SK-N-SH (cell line): ENCODE measurements around the gene ZC3H12C. TPM values are rescaled to one million over a fixed set of nuclear protein-coding genes. Genes with fewer than 3 reads are reported as not detected.

ENCODE experiments used
- CTCF ChIA-PET: fragments of 300-600, 350-600 bp; formaldehyde crosslinking; extraction: SDS; loops from one replicate; lab custom pipeline; 2021; lab: Yijun Ruan, JAX
- POLR2A ChIA-PET: fragments of 350-600 bp; sonication (Branson Sonifier 250); formaldehyde crosslinking; extraction: SDS; loops from one replicate; lab custom pipeline; 2020; ENCODE audit warnings: antibody characterized with exemption, inconsistent platforms; lab: Yijun Ruan, JAX
- DNase-seq: peaks from one replicate; pipeline ENCODE4 v3.0.0; 2012
- H2AFZ ChIP-seq: fragments of 200-600 bp; sonication (generic); 2 replicates; pipeline ENCODE4 v1.8.1; 2016; ENCODE audit warnings: antibody characterized with exemption, mild to moderate bottlenecking, low read depth
- H3F3A ChIP-seq: fragments of 200-600 bp; sonication (generic); replicated peaks from 2 replicates; pipeline ENCODE3; 2016; ENCODE audit warnings: antibody characterized with exemption, mild to moderate bottlenecking; ENCODE audit not compliant: insufficient read depth
- H3K27ac ChIP-seq, 2 experiments: fragments of 200-500 bp in 1 of 2; fragments of 200-600 bp in 1 of 2; sonication (Bioruptor generic) in 1 of 2; sonication (generic), shearing (Covaris generic) in 1 of 2; 2 replicates each; pipeline versions ENCODE4 v1.5.1 to v1.6.1; 2014 to 2016; ENCODE audit warnings: low read depth in 2 of 2, inconsistent platforms in 1 of 2, low read length in 1 of 2, mild to moderate bottlenecking in 1 of 2, mixed read lengths in 1 of 2
- H3K27me3 ChIP-seq: fragments of 200-600 bp; sonication (generic), shearing (Covaris generic); 2 replicates; pipeline ENCODE4 v1.6.1; 2016; ENCODE audit warnings: mixed run types; ENCODE audit not compliant: insufficient read depth
- H3K36me3 ChIP-seq, 2 experiments: fragments of 200-500 bp in 1 of 2; fragments of 200-600 bp in 1 of 2; sonication (Bioruptor generic) in 1 of 2; sonication (generic) in 1 of 2; replicated peaks in 1 of 2; 2 replicates each; pipeline versions ENCODE3 to v1.5.1; 2014 to 2016; ENCODE audit warnings: low read length in 1 of 2, mild to moderate bottlenecking in 1 of 2; ENCODE audit not compliant: insufficient read depth in 2 of 2, control insufficient read depth in 1 of 2
- H3K4me1 ChIP-seq, 2 experiments: fragments of 200-500 bp in 1 of 2; fragments of 200-600 bp in 1 of 2; sonication (Bioruptor generic) in 1 of 2; sonication (generic), shearing (Covaris generic) in 1 of 2; 2 replicates each; pipeline versions ENCODE4 v1.5.1 to v1.6.1; 2014 to 2016; ENCODE audit warnings: low read depth in 1 of 2, low read length in 1 of 2, mixed run types in 1 of 2; ENCODE audit not compliant: insufficient read depth in 2 of 2, control insufficient read depth in 1 of 2
- H3K4me2 ChIP-seq: fragments of 200-600 bp; sonication (generic), shearing (Covaris generic); 2 replicates; pipeline ENCODE4 v1.6.1; 2017; ENCODE audit warnings: mixed run types
- H3K4me3 ChIP-seq, 2 experiments: fragments of 200-500 bp in 1 of 2; fragments of 200-600 bp in 1 of 2; sonication (Bioruptor generic) in 1 of 2; sonication (generic), shearing (Covaris generic) in 1 of 2; 2 replicates each; pipeline versions ENCODE4 v1.5.1 to v1.8.1; 2014 to 2016; ENCODE audit warnings: low read depth in 2 of 2, inconsistent platforms in 1 of 2, low read length in 1 of 2, mild to moderate bottlenecking in 1 of 2, mixed read lengths in 1 of 2, moderate library complexity in 1 of 2
- H3K79me2 ChIP-seq: fragments of 200-600 bp; sonication (generic); 2 replicates; pipeline ENCODE4 v1.8.1; 2017; ENCODE audit warnings: mild to moderate bottlenecking; ENCODE audit not compliant: insufficient read depth
- H3K9ac ChIP-seq: fragments of 200-600 bp; sonication (generic); 2 replicates; pipeline ENCODE4 v1.6.1; 2017; ENCODE audit warnings: mixed run types
- H3K9me2 ChIP-seq: fragments of 200-600 bp; sonication (generic); 2 replicates; pipeline ENCODE4 v1.6.1; 2017; ENCODE audit warnings: mixed run types
- H3K9me3 ChIP-seq: fragments of 200-600 bp; sonication (generic); 2 replicates; pipeline ENCODE4 v1.6.1; 2017; ENCODE audit warnings: mixed run types, mild to moderate bottlenecking, moderate library complexity
- H4K20me1 ChIP-seq: fragments of 200-600 bp; sonication (generic); 2 replicates; pipeline ENCODE4 v1.6.1; 2017; ENCODE audit warnings: mild to moderate bottlenecking, mixed run types; ENCODE audit not compliant: insufficient read depth
- FOXJ3 ChIP-seq: sonication (generic); formaldehyde crosslinking; IDR thresholded peaks from 2 replicates; pipeline ENCODE4 v1.5.1; 2020; ENCODE audit warnings: mild to moderate bottlenecking, missing genetic modification reagents
- FOXM1 ChIP-seq: IDR thresholded peaks from 2 replicates; pipeline ENCODE4 v1.4.0; 2012; ENCODE audit warnings: low read depth, mild to moderate bottlenecking
- GATA2 ChIP-seq: sonication (generic); formaldehyde crosslinking; IDR thresholded peaks from 2 replicates; pipeline ENCODE4 v1.5.0; 2020; ENCODE audit warnings: mild to moderate bottlenecking, missing genetic modification reagents
- MAX ChIP-seq: IDR thresholded peaks from 2 replicates; pipeline ENCODE4 v1.4.0; 2012; ENCODE audit warnings: low read depth
- MXI1 ChIP-seq: IDR thresholded peaks from 2 replicates; pipeline ENCODE4 v1.6.1; 2012; ENCODE audit warnings: mild to moderate bottlenecking, low read depth, low read length, improper control_type of control experiment
- NFIC ChIP-seq: IDR thresholded peaks from 2 replicates; pipeline ENCODE4 v1.4.0; 2012; ENCODE audit warnings: borderline replicate concordance
- POLR2AphosphoS5 ChIP-seq: IDR thresholded peaks from 2 replicates; pipeline ENCODE4 v1.6.1; 2012; ENCODE audit warnings: low read depth, low read length
- RCOR1 ChIP-seq: fragments of 150-350 bp; IDR thresholded peaks from 2 replicates; pipeline ENCODE4 v1.6.1; 2017; ENCODE audit warnings: antibody characterized with exemption, low read length
- SIN3A ChIP-seq: IDR thresholded peaks from 2 replicates; pipeline ENCODE4 v1.6.1; 2012; ENCODE audit warnings: low read depth, mild to moderate bottlenecking, low read length, moderate library complexity, borderline replicate concordance
- TAF1 ChIP-seq: IDR thresholded peaks from 2 replicates; pipeline ENCODE4 v1.6.1; 2012; ENCODE audit warnings: low read depth, mild to moderate bottlenecking, low read length, moderate library complexity, borderline replicate concordance
- TCF12 ChIP-seq: IDR thresholded peaks from 2 replicates; pipeline ENCODE4 v1.4.0; 2012
- TEAD4 ChIP-seq: IDR thresholded peaks from 2 replicates; pipeline ENCODE4 v1.4.0; 2012; ENCODE audit warnings: mild to moderate bottlenecking, borderline replicate concordance; ENCODE audit not compliant: insufficient read depth
- WGBS: methylation state at CpG from one replicate; pipeline ENCODE4 v1.1.6; 2017; ENCODE audit warnings: low lambda C conversion rate; 5-methylcytosine and 5-hydroxymethylcytosine counted together
- polyA plus RNA-seq, 3 experiments: library from polyadenylated mRNA; depleted of rRNA; stranded (reverse); fragments of >200 nt; gene quantifications; 2 replicates each; pipeline ENCODE4 v1.2.3, GENCODE V29; 2012
- TF ChIP-seq, protein P1 (sequence below): fragments of 200-600 bp; sonication (generic); IDR thresholded peaks from 2 replicates; pipeline ENCODE4 v1.6.1; 2017; ENCODE audit warnings: antibody characterized with exemption, mild to moderate bottlenecking, moderate library complexity
- TF ChIP-seq, protein P2 (sequence below): IDR thresholded peaks from 2 replicates; pipeline ENCODE4; 2012

The ZC3H12C gene
- polyA plus RNA-seq, 1 of the 3 experiments (the other 2 are of a cell fraction): 2.8 TPM

DNA sequence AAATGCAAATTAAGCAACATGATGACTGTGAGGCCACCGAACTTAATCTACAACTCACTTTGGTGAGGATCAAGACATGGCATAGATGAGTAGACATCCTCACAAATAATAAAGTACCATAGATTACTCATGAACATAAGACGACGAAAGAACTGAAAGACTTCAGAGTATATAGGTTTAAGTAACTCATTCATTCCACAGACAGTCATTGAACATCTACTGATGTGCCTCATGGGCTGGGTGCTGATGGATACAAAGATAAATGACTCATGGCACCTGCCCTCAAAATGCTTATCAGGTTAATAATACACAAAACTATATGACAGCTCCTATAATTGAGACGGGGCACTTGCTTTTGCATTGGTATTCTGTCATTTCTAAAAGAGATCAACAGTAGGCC, 63.3 kb downstream of the ZC3H12C start:
- Histone ChIP-seq H3K79me2 (peaks cover 5% of the 10 kb centered on the region; the same call in 1 of the 2 replicates), H3K4me3 (no peak overlapping the region)
- TF ChIP-seq, protein P1, sequence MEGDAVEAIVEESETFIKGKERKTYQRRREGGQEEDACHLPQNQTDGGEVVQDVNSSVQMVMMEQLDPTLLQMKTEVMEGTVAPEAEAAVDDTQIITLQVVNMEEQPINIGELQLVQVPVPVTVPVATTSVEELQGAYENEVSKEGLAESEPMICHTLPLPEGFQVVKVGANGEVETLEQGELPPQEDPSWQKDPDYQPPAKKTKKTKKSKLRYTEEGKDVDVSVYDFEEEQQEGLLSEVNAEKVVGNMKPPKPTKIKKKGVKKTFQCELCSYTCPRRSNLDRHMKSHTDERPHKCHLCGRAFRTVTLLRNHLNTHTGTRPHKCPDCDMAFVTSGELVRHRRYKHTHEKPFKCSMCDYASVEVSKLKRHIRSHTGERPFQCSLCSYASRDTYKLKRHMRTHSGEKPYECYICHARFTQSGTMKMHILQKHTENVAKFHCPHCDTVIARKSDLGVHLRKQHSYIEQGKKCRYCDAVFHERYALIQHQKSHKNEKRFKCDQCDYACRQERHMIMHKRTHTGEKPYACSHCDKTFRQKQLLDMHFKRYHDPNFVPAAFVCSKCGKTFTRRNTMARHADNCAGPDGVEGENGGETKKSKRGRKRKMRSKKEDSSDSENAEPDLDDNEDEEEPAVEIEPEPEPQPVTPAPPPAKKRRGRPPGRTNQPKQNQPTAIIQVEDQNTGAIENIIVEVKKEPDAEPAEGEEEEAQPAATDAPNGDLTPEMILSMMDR: no peak
- TF ChIP-seq POLR2AphosphoS5: no peak

GRCh38 chr11:110158317-110159200, 65.4 kb downstream of the ZC3H12C start:
- H3F3A ChIP-seq: peaks cover 3% of the 10 kb centered on the region
- H3K79me2 ChIP-seq: no peaks in the 10 kb centered on the region
- TF ChIP-seq TAF1 (no peak), TEAD4 (no peak), RCOR1 (no peak), FOXM1 (no peak), NFIC (no peak), GATA2 (no peak), FOXJ3 (CRISPR knock-in tag) (no peak), SIN3A (no peak), MXI1 (no peak), MAX (no peak), TCF12 (no peak)
- TF ChIP-seq, protein P2, sequence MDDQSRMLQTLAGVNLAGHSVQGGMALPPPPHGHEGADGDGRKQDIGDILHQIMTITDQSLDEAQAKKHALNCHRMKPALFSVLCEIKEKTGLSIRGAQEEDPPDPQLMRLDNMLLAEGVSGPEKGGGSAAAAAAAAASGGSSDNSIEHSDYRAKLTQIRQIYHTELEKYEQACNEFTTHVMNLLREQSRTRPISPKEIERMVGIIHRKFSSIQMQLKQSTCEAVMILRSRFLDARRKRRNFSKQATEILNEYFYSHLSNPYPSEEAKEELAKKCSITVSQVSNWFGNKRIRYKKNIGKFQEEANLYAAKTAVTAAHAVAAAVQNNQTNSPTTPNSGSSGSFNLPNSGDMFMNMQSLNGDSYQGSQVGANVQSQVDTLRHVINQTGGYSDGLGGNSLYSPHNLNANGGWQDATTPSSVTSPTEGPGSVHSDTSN: no peak
- H3K9me3 ChIP-seq: no peaks in the 10 kb centered on the region
- H2AFZ ChIP-seq: no peak overlapping the region
- peaks cover 14 to 34% of the 10 kb centered on the region in 2 experiments for H3K36me3 ChIP-seq
- H3K9ac ChIP-seq: no peak overlapping the region
- H3K9me2 ChIP-seq: no peaks in the 10 kb centered on the region
- no peak overlapping the region for H3K4me3 ChIP-seq
- no peaks in the 10 kb centered on the region for H3K27me3 ChIP-seq
- CTCF ChIA-PET: interaction anchor here (1.0 to 1.5 kb wide), 4 partner anchors 9 to 66 kb away, joined by 3 to 4 read pairs (median 4); no protein-coding TSS in a partner anchor
- no peaks in the 10 kb centered on the region for H4K20me1 ChIP-seq
- H3K4me2 ChIP-seq: no peak overlapping the region
- no peak overlapping the region for H3K27ac ChIP-seq
- DNase-seq: no peak
- no peaks in the 10 kb centered on the region for H3K4me1 ChIP-seq
- POLR2A ChIA-PET: no interaction called here
- WGBS: 93% methylated on average over 9 of the region's 9 CpGs

More for the DNA sequence above, 63.3 kb downstream of the ZC3H12C start:
- Histone ChIP-seq H3F3A (no peaks in the 10 kb centered on the region), H3K9me2 (no peaks in the 10 kb centered on the region), H3K9me3 (no peaks in the 10 kb centered on the region), H3K27ac (no peak overlapping the region), H3K36me3 (peaks cover 10 to 32% of the 10 kb centered on the region in 2 experiments), H4K20me1 (no peaks in the 10 kb centered on the region), H3K4me1 (peaks cover 0 to 8% of the 10 kb centered on the region in 2 experiments; a peak in 1 of 4 replicates), H3K4me2 (no peak overlapping the region), H2AFZ (no peak overlapping the region), H3K9ac (no peak overlapping the region), H3K27me3 (no peaks in the 10 kb centered on the region)
- WGBS: 88% methylated on average over 4 of the region's 4 CpGs
- CTCF ChIA-PET: interaction anchor here (0.6 kb wide), 1 partner anchor 222 kb away, joined by 3 read pairs; no protein-coding TSS in a partner anchor
- POLR2A ChIA-PET: no interaction called here
- DNase-seq: no peak
